ENCODE results near the gene MFAP5. TPM values are rescaled to one million over a fixed set of nuclear protein-coding genes. Genes with fewer than 3 reads are reported as not detected.
"Not testable (repeated sequence)": the region's sequence is repeated elsewhere in the genome, so short reads cannot be mapped to it uniquely, and the experiment has no call there.

Gene MFAP5
- total RNA-seq, 1 donor: 57.9 TPM

- Histone ChIP-seq H3K9me3 (ENCODE audit: low read depth, low read length) (no peaks in the 10 kb centered on the region), H3K79me2 (ENCODE audit: insufficient read depth, low read length) (no peaks in the 10 kb centered on the region), H2AFZ (ENCODE audit: low read length) (no peak overlapping the region), H3K27me3 (ENCODE audit: insufficient read depth, low read length) (no peaks in the 10 kb centered on the region), H3K36me3 (ENCODE audit: insufficient read depth, low read length) (no peaks in the 10 kb centered on the region), H3K4me1 (ENCODE audit: insufficient read depth, low read length) (peaks cover 18% of the 10 kb centered on the region), H3K27ac (ENCODE audit: low read depth, low read length) (no peak overlapping the region), H4K20me1 (ENCODE audit: insufficient read depth, low read length) (no peaks in the 10 kb centered on the region), H3K4me3 (ENCODE audit: insufficient read depth, low read length) (no peak overlapping the region), H3K4me2 (ENCODE audit: insufficient read depth, low read length) (no peak overlapping the region)
- TF ChIP-seq CTCF (IDR thresholded peaks at IDR 0.05; ENCODE audit: extremely low read depth, low read depth, low read length): no peak
- no peak for DNase-seq (ENCODE audit: insufficient read length, low spot score, missing footprints)
Observed at GRCh38 chr12:8630131-8630530, 32.5 kb downstream of the MFAP5 start.

GRCh38 chr12:8629486-8630033 lies 33.1 kb downstream of the MFAP5 start:
- Histone ChIP-seq H3K27me3 (ENCODE audit: insufficient read depth, low read length) (no peaks in the 10 kb centered on the region), H3K36me3 (ENCODE audit: insufficient read depth, low read length) (no peaks in the 10 kb centered on the region), H3K4me1 (ENCODE audit: insufficient read depth, low read length) (peaks cover 18% of the 10 kb centered on the region), H4K20me1 (ENCODE audit: insufficient read depth, low read length) (no peaks in the 10 kb centered on the region), H3K27ac (ENCODE audit: low read depth, low read length) (peak overlapping the region; percentile 41), H3K9me3 (ENCODE audit: low read depth, low read length) (no peaks in the 10 kb centered on the region), H3K79me2 (ENCODE audit: insufficient read depth, low read length) (no peaks in the 10 kb centered on the region), H2AFZ (ENCODE audit: low read length) (peak overlapping the region; percentile 56), H3K4me2 (ENCODE audit: insufficient read depth, low read length) (peak overlapping the region; percentile 51), H3K4me3 (ENCODE audit: insufficient read depth, low read length) (no peak overlapping the region)
- TF ChIP-seq CTCF (IDR thresholded peaks at IDR 0.05; ENCODE audit: extremely low read depth, low read depth, low read length): no peak
- peak; percentile 67 for DNase-seq (ENCODE audit: insufficient read length, low spot score, missing footprints)

- no peak for DNase-seq (ENCODE audit: insufficient read length, low spot score, missing footprints)
- Histone ChIP-seq H3K36me3 (ENCODE audit: insufficient read depth, low read length) (no peaks in the 10 kb centered on the region), H4K20me1 (ENCODE audit: insufficient read depth, low read length) (no peaks in the 10 kb centered on the region), H3K4me1 (ENCODE audit: insufficient read depth, low read length) (peaks cover 18% of the 10 kb centered on the region), H3K79me2 (ENCODE audit: insufficient read depth, low read length) (no peaks in the 10 kb centered on the region), H3K27me3 (ENCODE audit: insufficient read depth, low read length) (no peaks in the 10 kb centered on the region), H3K9me3 (ENCODE audit: low read depth, low read length) (no peaks in the 10 kb centered on the region), H2AFZ (ENCODE audit: low read length) (no peak overlapping the region), H3K4me3 (ENCODE audit: insufficient read depth, low read length) (no peak overlapping the region), H3K27ac (ENCODE audit: low read depth, low read length) (peak overlapping the region; percentile 41), H3K4me2 (ENCODE audit: insufficient read depth, low read length) (no peak overlapping the region)
- no peak for TF ChIP-seq CTCF (IDR thresholded peaks at IDR 0.05; ENCODE audit: extremely low read depth, low read depth, low read length)
Observed at GRCh38 chr12:8628731-8629130, 33.9 kb downstream of the MFAP5 start.

GRCh38 chr12:8624750-8625149 lies 37.9 kb downstream of the MFAP5 start:
- not testable (repeated sequence) for H3K4me2 ChIP-seq (ENCODE audit: insufficient read depth, low read length); H4K20me1 ChIP-seq (ENCODE audit: insufficient read depth, low read length); DNase-seq (ENCODE audit: insufficient read length, low spot score, missing footprints); H3K36me3 ChIP-seq (ENCODE audit: insufficient read depth, low read length); H2AFZ ChIP-seq (ENCODE audit: low read length); H3K4me3 ChIP-seq (ENCODE audit: insufficient read depth, low read length); H3K27me3 ChIP-seq (ENCODE audit: insufficient read depth, low read length); H3K27ac ChIP-seq (ENCODE audit: low read depth, low read length); H3K9me3 ChIP-seq (ENCODE audit: low read depth, low read length); H3K79me2 ChIP-seq (ENCODE audit: insufficient read depth, low read length)
- H3K4me1 ChIP-seq (ENCODE audit: insufficient read depth, low read length): peaks cover 13% of the 10 kb centered on the region
